D721Med (cell line): Measurements from ENCODE around the gene DNAH17.

ENCODE experiments used
- DNase-seq: peaks from one replicate; pipeline ENCODE4 v3.0.0; 2011; ENCODE audit warnings: low spot score; ENCODE audit not compliant: insufficient read length
- FAIRE-seq: peaks from 2 replicates; lab custom pipeline; 2011; peaks lifted over from hg19 to GRCh38; lab: Jason Lieb, UNC
- TF ChIP-seq, protein P1 (sequence below): IDR thresholded peaks from 2 replicates; pipeline ENCODE4 v1.5.1; 2012; ENCODE audit warnings: mild to moderate bottlenecking, control low read depth; ENCODE audit not compliant: insufficient read depth; ENCODE audit errors: missing control alignments

The DNAH17 gene

DNA sequence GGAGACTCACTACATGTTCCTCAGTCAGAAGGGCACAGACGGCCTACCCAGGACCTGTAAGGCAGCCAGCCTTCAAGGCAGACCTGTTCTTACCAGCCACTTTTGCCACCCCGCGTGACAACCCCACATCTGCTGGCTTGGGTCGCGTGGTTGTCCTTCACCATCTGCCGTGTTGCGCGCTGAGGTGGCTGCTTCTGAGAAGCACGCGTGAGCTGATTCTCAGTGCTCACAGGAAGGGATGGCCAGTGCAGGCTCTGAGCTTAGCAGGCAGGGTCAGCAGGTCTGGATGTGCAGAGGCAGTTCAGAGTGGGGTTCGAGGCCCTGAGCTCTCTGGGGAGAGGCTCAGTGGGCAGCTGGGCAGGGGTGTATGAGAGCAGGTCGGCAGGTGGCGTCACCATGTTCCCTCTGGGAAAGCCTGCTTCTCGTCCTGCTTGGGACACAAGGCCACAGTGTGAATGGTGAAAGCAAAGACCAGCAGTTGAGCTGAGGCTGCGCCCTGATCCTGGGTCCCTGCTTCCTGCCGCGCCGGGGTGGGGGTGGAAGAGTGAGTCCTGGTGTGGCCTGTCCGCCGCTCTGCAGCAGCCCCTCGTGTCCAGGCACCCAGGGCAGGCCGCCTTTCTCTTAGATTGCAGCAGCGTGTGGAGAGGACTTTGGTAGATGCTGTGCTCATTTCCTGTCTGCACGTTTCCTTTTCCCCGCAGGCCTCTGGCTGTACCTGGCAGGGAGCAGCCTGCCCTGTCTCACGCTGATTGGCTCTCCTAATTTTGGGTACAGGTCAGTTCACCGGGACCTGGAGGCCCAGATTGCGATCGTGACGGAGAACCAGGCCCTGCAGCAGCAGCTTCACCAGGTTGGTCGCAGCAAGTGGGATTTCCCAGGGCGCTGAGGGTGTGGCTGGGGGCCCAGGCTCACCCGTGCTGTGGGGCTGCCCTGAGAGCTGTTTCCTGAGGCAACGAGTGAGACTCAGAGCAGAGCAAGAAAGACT is 162.7 kb downstream of the DNAH17 start:
- FAIRE-seq (no peak), DNase-seq (no peak)
- TF ChIP-seq, protein P1, sequence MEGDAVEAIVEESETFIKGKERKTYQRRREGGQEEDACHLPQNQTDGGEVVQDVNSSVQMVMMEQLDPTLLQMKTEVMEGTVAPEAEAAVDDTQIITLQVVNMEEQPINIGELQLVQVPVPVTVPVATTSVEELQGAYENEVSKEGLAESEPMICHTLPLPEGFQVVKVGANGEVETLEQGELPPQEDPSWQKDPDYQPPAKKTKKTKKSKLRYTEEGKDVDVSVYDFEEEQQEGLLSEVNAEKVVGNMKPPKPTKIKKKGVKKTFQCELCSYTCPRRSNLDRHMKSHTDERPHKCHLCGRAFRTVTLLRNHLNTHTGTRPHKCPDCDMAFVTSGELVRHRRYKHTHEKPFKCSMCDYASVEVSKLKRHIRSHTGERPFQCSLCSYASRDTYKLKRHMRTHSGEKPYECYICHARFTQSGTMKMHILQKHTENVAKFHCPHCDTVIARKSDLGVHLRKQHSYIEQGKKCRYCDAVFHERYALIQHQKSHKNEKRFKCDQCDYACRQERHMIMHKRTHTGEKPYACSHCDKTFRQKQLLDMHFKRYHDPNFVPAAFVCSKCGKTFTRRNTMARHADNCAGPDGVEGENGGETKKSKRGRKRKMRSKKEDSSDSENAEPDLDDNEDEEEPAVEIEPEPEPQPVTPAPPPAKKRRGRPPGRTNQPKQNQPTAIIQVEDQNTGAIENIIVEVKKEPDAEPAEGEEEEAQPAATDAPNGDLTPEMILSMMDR = no peak

DNA sequence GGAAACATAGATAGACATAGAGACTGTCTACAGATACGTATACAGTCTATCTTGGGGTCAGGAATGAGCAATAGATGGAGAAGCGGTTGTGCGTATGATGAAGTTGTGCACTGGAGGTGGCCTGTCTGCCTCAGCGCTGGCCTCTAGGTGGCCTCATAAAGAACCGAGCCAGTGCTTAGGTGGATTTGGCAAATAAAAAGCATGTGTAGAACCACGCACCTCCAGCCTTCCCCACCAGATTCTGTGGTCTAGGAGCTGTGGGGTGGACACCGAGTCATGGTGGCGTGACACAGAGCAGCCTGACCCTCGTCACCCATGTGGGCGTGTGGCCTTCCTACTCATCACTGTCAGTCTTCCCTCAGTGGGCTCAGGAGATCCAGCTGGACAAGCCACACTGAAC is 164.8 kb downstream of the DNAH17 start:
- DNase-seq (no peak), FAIRE-seq (no peak)
- TF ChIP-seq, protein P1 = peak; percentile 29

DNA sequence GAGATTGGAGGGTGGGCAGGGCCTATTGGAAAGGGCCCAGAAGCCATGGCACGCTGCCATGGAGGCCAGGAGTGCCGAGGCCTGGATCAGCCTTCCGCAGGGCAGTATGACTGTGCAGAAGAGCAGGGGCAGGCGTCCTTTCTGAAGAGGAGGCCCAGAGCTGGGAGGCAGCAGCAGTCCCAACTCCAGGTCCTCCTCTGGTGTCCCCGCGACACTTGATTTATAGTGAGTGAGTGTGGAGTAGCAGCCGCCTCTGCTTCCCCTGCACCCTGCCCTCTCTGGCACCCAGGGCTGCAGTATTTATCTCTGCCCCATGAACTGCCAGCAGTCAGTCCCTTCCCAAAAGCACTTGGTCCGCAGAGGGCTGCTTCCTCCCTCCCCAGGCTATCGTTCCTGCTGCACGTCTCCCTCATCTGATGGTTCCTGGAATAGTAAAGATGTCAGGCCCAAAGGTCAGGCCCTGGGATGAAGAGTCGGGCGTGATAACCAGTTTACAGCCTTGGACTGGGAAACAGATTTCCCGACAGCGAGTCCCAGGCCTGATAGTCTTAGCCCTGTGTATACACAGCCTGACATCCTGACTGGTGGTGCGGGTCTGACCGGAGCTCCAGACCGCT is 165.8 kb downstream of the DNAH17 start:
- DNase-seq (no peak), FAIRE-seq (no peak)
- TF ChIP-seq, protein P1 = no peak

DNA sequence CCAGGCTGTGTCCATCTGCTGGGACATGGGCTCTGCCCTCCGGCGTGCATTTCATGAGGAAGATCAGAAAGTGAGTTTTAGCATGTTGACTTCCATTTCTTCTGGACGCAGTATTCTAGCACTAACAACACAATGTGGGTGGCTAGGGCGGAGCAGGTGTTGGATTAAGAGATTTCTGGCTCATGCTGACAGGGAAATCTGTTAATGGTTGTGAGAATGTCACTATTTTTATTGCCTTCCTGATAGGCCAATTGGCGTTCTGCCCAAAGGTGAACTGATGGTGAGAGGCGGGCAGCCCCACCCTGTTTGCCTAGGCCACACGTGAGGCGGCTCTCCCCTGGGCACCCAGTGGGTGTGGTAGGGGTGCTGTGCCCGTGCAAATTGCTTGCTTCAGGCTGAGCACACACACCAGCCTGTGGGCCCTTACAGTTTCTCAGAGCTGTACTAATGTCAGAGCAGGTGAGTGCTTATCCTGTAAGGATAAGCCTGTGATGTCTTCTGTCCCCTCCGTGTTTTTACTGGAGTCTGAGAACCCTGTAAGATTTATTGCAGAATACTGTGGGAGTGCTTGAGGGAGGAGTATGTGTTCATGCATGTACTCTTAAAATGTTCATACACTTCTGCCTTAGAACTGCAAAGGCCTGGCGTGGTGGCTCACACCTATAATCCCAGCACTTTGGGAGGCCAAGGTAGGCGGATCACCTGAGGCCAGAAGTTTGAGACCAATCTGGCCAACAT is 167.8 kb downstream of the DNAH17 start:
- FAIRE-seq = no peak
- TF ChIP-seq, protein P1 = no peak
- DNase-seq = peak; percentile 72

DNA sequence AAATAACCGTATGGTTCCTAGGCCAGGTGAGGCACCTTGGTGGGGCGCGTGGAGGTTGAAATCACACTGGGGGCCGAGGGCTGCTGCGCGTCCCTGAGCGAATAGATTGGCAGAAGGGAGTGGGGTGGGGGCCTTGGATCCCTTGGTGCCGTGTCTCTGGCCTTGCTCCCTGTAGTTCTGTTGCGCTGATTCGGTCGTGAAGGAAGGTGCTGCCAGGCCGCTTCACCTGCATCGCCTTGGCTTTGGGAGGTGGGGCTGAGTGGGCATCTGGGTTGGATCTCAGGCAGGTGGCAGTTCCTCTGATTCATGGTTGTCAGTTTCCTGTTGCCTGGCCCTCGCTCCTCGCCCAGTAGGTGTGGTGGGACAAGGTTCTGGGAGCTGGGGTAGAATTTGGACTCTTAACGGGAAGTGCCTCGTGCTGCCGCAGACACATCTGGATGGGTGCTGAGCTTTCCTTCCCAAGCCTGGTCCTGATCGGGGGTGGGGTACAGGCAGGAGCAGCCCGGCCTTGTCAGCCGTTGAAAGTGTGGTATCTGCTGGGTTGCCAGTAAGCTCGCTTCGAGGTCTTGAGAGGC is 168.6 kb downstream of the DNAH17 start:
- FAIRE-seq (no peak), DNase-seq (no peak)
- TF ChIP-seq, protein P1 = no peak

DNA sequence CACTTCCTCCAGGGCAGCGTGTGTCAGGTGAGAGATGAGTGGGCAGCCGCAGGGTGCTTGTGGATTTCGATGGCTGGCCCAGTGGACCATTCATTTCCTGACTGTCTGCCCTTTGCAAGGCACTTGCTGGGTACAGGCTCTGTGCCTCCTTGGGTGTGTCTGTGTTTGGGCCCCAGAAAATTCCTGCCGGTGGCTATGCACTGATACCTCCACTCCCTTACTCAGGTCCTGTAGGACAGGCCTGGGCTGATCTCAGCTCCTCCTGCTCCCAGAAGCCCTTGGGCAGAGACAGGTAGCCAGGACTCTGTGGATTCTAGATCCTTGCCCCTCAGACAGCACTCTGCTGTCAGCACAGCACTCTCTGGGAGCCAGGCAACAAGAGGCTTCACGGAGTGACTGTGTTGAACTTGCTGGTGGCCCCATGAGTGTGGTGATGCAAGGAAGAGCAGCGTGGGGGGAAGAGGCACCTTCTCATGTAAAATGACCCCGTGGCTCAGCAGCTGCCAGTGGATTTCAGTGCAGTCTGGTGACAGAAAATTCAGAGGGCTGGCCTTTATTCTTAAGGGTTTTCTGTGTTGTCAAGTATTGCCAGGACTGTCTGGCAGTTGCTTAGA is 169.7 kb downstream of the DNAH17 start:
- TF ChIP-seq, protein P1 = no peak
- DNase-seq = no peak
- no peak for FAIRE-seq
